ENCODE results near the gene CDC20. TPM values are rescaled to one million over a fixed set of nuclear protein-coding genes. Genes with fewer than 3 reads are reported as not detected.

CDC20 gene
- total RNA-seq (2014; rRNA removed; shearing (Covaris generic)), result 194 and 201 TPM in 2 replicates

GRCh38 chr1:43358746-43359693 lies at the start of gene CDC20:
Gene CDC20 (plus strand): TSS chr1:43358981. CDS start chr1:43359216, 235 bp downstream.

GRCh38 chr1:43337588-43337987 lies 21.2 kb upstream of the CDC20 start, which contains the start of gene MPL:
Gene MPL (plus strand): TSS chr1:43337818. CDS start chr1:43337849, 31 bp downstream.

GRCh38 chr1:43367904-43368645 lies 9.3 kb downstream of the CDC20 start, which contains the start of gene ELOVL1:
Gene ELOVL1 (minus strand): TSS chr1:43368011. CDS start chr1:43365609, 2,402 bp downstream.

GRCh38 chr1:43389326-43390313 lies 30.8 kb downstream of the CDC20 start, which contains the start of the genes MED8 and SZT2:
Gene MED8 (minus strand): TSS chr1:43389800. CDS start chr1:43389764, 36 bp downstream.
Gene SZT2 (plus strand): TSS chr1:43389899. CDS start chr1:43389969, 70 bp downstream.

Other genes with a start within 250 kb of the CDC20 start
- 322 and 328 TPM in 2 replicates for gene EBNA1BP2, start 186.7 kb upstream of the CDC20 start, total RNA-seq (2014; rRNA removed; shearing (Covaris generic))
- 0.11 and 0.15 TPM in 2 replicates for gene CFAP57, start 186.7 kb upstream of the CDC20 start, total RNA-seq (2014; rRNA removed; shearing (Covaris generic))
- gene TMEM125, start 89.0 kb upstream of the CDC20 start, total RNA-seq (2014; rRNA removed; shearing (Covaris generic)), result not detected in 2 replicates
- gene C1orf210, start 73.4 kb upstream of the CDC20 start, total RNA-seq (2014; rRNA removed; shearing (Covaris generic)), result not detected in 2 replicates
- 4.5 and 6.1 TPM in 2 replicates for gene TIE1, start 58.0 kb upstream of the CDC20 start, total RNA-seq (2014; rRNA removed; shearing (Covaris generic))
- 1.7 TPM in 1 of 2 replicates, not detected in the other for gene MPL, start 21.2 kb upstream of the CDC20 start, total RNA-seq (2014; rRNA removed; shearing (Covaris generic))
- 47.2 and 57.5 TPM in 2 replicates for gene ELOVL1, start 9.0 kb downstream of the CDC20 start, total RNA-seq (2014; rRNA removed; shearing (Covaris generic))
- 70.4 and 73.0 TPM in 2 replicates for gene MED8, start 30.8 kb downstream of the CDC20 start, total RNA-seq (2014; rRNA removed; shearing (Covaris generic))
- 19.8 and 30.1 TPM in 2 replicates for gene SZT2, start 30.9 kb downstream of the CDC20 start, total RNA-seq (2014; rRNA removed; shearing (Covaris generic))
- gene HYI, start 95.0 kb downstream of the CDC20 start, total RNA-seq (2014; rRNA removed; shearing (Covaris generic)), result 98.5 and 100.0 TPM in 2 replicates
- 48.7 and 58.2 TPM in 2 replicates for gene PTPRF, start 171.9 kb downstream of the CDC20 start, total RNA-seq (2014; rRNA removed; shearing (Covaris generic))